ENCODE measurements around the gene SLC6A9.

GRCh38 chr1:43982241-43982640, 49.0 kb downstream of the SLC6A9 start:
- no peak for TF ChIP-seq CTCF (IDR thresholded peaks at IDR 0.05; ENCODE audit: low read depth, low read length)
- no peak for TF ChIP-seq POLR2A (IDR thresholded peaks at IDR 0.05; ENCODE audit: extremely low read depth, insufficient read length)
- no peak for TF ChIP-seq MAX (IDR thresholded peaks at IDR 0.05; ENCODE audit: low read depth, low read length)
- no peak for TF ChIP-seq MYC (IDR thresholded peaks at IDR 0.05; ENCODE audit: low read depth, low read length)

Measured in NB4 (cell line).